Mesangial cell (primary cell): ENCODE data around the gene CNTN3. TPM values are rescaled to one million over a fixed set of nuclear protein-coding genes. Genes with fewer than 3 reads are reported as not detected.

Experiments used
- total RNA-seq: library from RNA; depleted of rRNA; stranded (reverse); fragments of >200 nt; gene quantifications from 2 replicates; pipeline ENCODE4 v1.2.3, GENCODE V29; 2015

Gene CNTN3
- total RNA-seq = under 0.01 TPM in 1 of 2 replicates, not detected in the other

DNA sequence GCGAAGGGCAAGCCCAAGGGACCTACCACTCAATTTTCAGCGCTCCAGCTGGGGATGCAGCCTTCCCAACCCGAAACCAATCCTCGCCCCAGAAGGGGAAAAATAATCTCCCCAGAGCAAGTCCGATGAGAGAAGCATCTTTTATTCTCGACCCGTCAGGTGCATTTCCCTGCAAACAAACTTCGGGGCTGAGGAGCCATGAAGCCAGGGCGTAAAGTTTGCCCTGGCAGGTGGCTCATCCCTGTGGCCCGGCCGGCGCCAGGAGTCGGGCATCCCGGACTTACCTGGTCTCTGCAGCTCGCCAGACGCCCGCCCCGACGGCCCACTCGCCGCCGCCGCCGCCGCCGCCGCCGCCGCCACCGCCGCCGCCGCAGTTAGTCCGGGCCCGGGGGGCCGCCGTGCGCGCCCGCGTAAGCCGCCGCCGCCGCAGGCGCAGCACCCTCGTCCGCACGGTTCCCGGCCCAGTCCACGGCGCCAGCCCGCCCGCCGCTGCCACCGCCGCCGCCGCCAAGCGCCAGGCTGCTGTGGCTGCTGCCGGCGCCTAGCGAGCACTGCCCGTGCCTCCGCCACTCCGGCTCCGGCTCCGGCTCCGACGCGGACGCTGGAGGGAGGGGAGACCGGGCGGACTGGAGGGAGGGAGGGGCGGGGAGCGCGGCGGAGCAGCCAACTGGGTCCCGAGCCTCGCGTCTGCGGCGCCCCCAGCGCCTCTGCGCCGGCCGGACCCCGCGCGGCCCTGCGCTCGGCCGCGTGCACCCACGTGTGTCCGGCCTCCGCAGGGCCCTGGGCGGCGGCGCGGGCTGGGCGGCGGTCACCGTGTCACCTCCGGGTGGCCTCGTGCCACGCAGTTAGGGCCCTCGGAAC, at the start of gene CNTN3:
Gene CNTN3 (minus strand): TSS at position 553 of the 861 bp plus-strand sequence. CDS start 93,547 bp downstream, outside the sequence.

